Stimulated activated naive CD8-positive, alpha-beta T cell treated with anti-CD3 and anti-CD28 coated beads, Interleukin-15, Interleukin-2, amounts not matched to agents 100 U/mL and 50 U/mL, for 24 hours (primary cell): Measurements from ENCODE around the gene NKX3-2.
"Not testable (repeated sequence)": the region's sequence is repeated elsewhere in the genome, so short reads cannot be mapped to it uniquely, and the experiment has no call there.

Experiments used
- ATAC-seq: fragments of 150-1000 bp; cut with Tn5 transposase; one replicate; pipeline ENCODE4 v1.10.0; 2021
- DNase-seq: peaks from one replicate; pipeline ENCODE4 v3.0.0; 2021

The NKX3-2 gene

GRCh38 chr4:13543839-13544605 lies at the start of gene NKX3-2:
Gene NKX3-2 (minus strand): TSS chr4:13544508. CDS start chr4:13544414, 94 bp downstream.
- ATAC-seq (no peak), DNase-seq (no peak)

- ATAC-seq, result no peak
- DNase-seq, result no peak
These were observed 47.9 kb upstream of the NKX3-2 start for GRCh38 chr4:13592220-13592619.

GRCh38 chr4:13590766-13591165 lies 46.5 kb upstream of the NKX3-2 start:
- no peak for DNase-seq
- no peak for ATAC-seq

GRCh38 chr4:13588954-13589353 lies 44.6 kb upstream of the NKX3-2 start:
- no peak for ATAC-seq

DNA sequence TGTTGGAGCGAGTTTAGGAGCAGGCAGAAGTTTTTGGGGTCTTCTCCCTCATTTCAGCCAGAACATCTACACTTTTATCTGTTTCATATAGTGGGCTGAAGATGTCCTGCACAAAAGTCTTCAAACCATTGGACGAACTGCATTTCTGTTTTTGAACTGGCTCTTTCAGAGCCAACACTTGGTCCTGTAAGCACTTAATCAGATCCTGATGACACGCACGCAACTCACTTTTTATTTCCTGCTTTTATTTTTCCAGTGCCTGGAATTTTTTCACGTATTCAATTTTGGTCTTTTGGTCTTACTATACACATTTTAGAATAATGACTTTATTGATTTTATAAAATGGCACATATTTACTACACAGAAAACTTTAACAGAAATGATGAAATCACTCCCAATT lies 40.2 kb upstream of the NKX3-2 start:
- no peak for ATAC-seq
- DNase-seq, result no peak

More at GRCh38 chr4:13588954-13589353, 44.6 kb upstream of the NKX3-2 start:
- DNase-seq, result no peak

DNA sequence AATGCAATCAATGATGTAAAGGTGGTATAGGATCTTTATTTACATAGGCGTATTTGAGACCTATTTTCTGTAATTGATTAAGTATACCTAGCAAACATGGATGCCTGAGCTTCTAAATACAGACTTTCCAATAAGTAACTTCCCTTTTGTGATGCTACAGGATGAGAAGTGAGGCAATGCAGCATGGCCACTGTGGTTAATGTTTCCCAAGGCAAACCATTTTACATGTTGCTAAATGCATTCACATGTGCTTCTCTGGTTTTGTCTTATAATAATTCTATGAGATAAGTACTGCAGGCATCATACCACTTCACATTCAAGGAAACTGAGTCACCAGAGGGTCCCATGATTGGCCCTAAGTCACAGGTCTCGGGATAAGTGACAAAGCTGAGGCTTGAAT lies 35.7 kb upstream of the NKX3-2 start:
- DNase-seq, result no peak
- ATAC-seq, result no peak

GRCh38 chr4:13577660-13578059 lies 33.4 kb upstream of the NKX3-2 start:
- DNase-seq (no peak), ATAC-seq (no peak)

DNA sequence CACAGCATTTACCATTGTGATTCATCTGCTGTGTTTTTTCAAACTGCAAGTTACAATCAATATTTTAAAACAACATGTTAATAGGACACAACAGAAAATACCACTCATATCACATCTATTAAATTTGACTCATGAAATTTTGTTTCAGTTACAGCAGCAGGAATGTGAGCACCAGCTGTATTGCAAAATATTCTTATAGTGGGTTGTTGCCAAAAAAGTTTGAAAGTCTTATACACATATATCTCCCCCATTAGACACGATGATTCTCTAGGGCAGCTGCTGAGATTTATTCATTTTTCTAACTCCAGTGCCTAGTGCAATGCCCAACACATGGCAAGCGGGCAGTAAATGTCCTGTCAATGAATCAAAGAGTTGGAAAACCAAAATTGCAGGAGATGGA lies 26.6 kb upstream of the NKX3-2 start:
- ATAC-seq, result no peak
- DNase-seq, result no peak

- DNase-seq, result no peak
- ATAC-seq, result no peak
These were observed 22.8 kb upstream of the NKX3-2 start for GRCh38 chr4:13567125-13567524.

GRCh38 chr4:13562876-13563275 lies 18.6 kb upstream of the NKX3-2 start:
- DNase-seq (no peak), ATAC-seq (no peak)

- DNase-seq, result no peak
- no peak for ATAC-seq
These were observed 17.4 kb upstream of the NKX3-2 start for GRCh38 chr4:13561673-13562072.

DNA sequence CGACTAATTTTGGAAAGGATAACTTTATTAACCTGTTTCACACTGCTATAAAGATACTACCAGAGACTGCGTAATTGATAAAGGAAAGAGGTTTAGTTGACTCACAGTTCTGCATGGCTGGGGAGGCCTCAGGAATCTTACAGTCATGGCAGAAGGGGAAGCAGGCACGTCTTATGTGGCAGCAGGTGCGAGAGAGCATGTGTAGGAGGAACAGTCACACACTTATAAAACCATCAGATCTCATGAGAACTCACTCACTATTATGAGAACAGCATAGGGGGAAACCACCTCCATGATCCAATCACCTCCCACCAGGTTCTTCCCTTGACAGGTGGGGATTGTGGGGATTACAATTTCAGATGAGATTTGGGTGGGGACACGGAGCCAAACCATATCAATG lies 15.8 kb upstream of the NKX3-2 start:
- ATAC-seq, DNase-seq: not testable (repeated sequence)

DNA sequence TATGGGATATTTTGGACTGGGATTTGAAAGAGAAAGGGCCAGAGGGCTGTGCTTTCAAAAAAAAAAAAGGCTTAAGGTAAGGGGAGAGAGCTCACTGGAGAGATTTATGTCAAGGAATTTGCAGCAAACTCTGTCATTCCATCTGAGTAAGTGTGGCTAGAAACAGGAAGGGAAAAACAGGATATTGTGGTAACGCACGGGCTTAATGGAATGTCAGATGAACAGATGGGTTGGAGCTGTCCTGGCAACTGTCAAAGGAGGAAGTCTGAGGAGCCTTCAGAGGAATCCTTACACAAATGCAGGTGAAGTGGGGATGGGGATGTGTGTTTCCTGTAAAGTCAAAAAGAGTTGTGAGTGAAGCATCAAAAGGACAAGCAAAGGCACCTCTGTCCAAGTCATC lies 15.1 kb upstream of the NKX3-2 start:
- no peak for DNase-seq
- ATAC-seq, result no peak

- ATAC-seq (no peak), DNase-seq (no peak)
These were observed 14.6 kb upstream of the NKX3-2 start for GRCh38 chr4:13558881-13559280.

DNA sequence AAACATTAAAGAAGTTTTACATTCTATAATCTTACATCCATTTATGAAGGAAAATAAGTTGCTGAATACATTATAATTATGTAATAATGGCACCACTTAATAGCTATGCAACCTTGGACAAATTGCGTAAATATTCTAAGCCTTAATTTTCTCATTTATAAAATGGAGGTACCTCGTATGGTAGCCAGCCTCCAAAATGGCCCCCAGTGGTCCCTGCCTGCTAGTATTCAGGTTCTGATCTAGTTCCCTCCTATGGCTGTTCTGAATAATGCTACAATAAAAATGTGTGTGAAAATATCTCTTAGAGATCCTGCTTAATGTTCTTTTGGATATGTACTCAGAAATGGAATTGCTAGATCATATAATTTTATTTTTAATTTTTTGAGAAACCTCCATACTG lies 11.0 kb upstream of the NKX3-2 start:
- ATAC-seq, result no peak

DNA sequence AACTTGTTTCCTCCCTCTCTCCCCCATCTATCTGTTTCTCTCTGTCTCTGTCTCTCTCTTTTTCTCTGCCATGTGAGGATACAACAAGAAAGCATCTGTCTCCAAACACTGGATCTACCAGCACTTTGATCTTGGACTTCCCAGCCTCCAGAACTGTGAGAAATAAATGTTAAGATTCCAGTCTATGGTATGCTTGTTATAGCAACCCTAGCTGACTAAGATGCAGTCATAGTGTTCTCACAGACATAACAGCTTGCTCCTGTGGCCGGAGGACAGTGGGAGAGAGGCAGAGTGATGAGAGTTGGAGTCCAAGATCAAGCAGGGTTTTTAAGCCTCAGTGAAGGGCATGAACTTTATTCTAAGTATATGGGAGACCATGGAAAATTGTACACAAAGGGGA lies 8.8 kb upstream of the NKX3-2 start:
- no peak for ATAC-seq
- DNase-seq, result no peak

More for the DNA sequence above, 11.0 kb upstream of the NKX3-2 start:
- no peak for DNase-seq

GRCh38 chr4:13548984-13549546 lies 4.8 kb upstream of the NKX3-2 start:
- ATAC-seq (peak; percentile 80), DNase-seq (peak; percentile 91)

- DNase-seq (no peak), ATAC-seq (no peak)
These were observed 4.0 kb upstream of the NKX3-2 start for GRCh38 chr4:13548059-13548983.

DNA sequence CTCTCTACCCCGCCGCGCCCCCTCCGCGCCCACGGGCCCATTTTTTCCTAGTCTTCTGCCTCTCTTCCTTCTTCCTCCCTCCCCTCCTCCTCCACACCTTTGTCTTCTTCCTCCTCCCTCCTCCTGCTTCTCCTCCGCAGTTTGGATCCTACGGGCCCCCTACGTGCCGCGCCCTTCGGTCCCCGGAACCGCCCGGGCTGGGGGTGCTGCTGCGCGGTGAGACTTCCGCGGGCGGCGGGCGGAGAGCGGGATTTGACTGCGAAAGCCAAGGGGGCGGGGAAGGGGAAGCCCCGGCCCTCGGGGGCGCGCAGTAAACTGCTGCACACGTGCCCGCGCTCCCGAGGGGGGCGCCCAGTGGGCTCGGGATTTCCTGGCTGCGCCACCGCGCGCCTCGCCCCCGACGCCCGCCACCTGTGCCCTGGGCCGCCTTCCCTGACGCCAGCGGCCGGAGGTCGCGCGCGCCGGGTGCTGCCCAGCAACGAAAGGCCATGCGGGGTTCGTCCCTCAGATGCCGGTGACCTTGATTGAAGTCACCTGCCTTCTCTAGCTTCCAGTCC lies 3.3 kb upstream of the NKX3-2 start:
- ATAC-seq (no peak), DNase-seq (peak; percentile 52)

DNA sequence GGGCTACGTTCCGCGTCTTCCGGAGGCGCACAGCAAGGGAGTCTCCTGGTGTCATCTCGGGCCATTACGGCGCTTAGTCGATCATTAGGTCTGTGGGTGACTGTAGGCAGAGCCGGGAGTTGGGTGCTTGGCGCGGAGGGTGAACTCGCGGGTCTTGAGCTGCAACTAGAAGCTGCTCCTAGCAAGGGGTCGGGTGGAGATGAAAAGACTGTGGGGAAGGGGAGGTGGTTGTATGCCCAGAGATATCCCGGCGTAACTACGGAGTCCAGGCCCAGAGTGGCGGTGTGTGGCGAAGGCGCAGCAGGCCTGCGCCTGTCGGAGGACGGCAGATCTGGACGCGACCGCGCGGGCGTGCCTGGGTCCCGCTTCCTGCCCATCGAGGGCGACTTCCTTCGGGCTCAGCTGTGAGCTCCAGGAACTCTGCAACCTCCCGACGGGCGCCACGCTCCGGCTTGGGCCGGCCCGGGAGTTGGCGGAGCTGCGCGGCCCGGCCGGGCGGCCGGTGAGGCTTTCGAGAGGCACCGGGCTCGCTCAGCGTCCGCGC lies 2.7 kb upstream of the NKX3-2 start:
- ATAC-seq (no peak), DNase-seq (no peak)

- ATAC-seq, result no peak
- no peak for DNase-seq
These were observed 2.0 kb upstream of the NKX3-2 start for GRCh38 chr4:13546142-13546940.
